A673 (cell line): ENCODE results near the gene AEBP2. TPM values are rescaled to one million over a fixed set of nuclear protein-coding genes. Genes with fewer than 3 reads are reported as not detected.

Source experiments
- BruUV-seq: library from RNA; stranded (reverse); fragments of 400-500 nt; replicated peaks from 2 replicates; lab custom pipeline; 2021; lab: Mats Ljungman, UMichigan
- CTCF ChIA-PET: fragments of 300-600 bp; sonication (Branson Sonifier 250); formaldehyde crosslinking; loops from one replicate; lab custom pipeline; 2022; ENCODE audit warnings: antibody characterized with exemption; lab: Charles Lee
- POLR2A ChIA-PET: fragments of 300-600 bp; sonication (Branson Sonifier 250); formaldehyde crosslinking; loops from one replicate; lab custom pipeline; 2022; ENCODE audit warnings: antibody characterized with exemption; ENCODE audit not compliant: low non-redundant PET; lab: Charles Lee
- DNase-seq: peaks from one replicate; pipeline ENCODE4 v3.0.0-alpha.2; 2015; ENCODE audit warnings: low spot score
- H3K27ac ChIP-seq: fragments of 200-600 bp; sonication (generic); 2 replicates; pipeline ENCODE4 v1.5.1; 2016; ENCODE audit warnings: mixed run types, low read depth, mild to moderate bottlenecking, mixed read lengths, antibody characterized with exemption, low read length; ENCODE audit not compliant: poor library complexity, severe bottlenecking
- H3K27me3 ChIP-seq: fragments of 200-600 bp; sonication (generic); replicated peaks from 2 replicates; pipeline ENCODE4 v1.6.1; 2017; ENCODE audit warnings: mixed run types, low read depth, mild to moderate bottlenecking, mixed read lengths, antibody characterized with exemption, low read length; ENCODE audit not compliant: insufficient read depth, poor library complexity
- H3K36me3 ChIP-seq: fragments of 200-600 bp; sonication (generic); 2 replicates; pipeline ENCODE4 v1.6.1; 2016; ENCODE audit warnings: mixed run types, mild to moderate bottlenecking, mixed read lengths, antibody characterized with exemption, low read length; ENCODE audit not compliant: insufficient read depth, poor library complexity, severe bottlenecking
- H3K4me1 ChIP-seq: fragments of 200-600 bp; sonication (generic); 2 replicates; pipeline ENCODE4 v1.6.1; 2017; ENCODE audit warnings: mixed run types, mild to moderate bottlenecking, mixed read lengths, antibody characterized with exemption, low read length; ENCODE audit not compliant: insufficient read depth, poor library complexity, severe bottlenecking
- H3K4me3 ChIP-seq: fragments of 200-600 bp; sonication (generic); 2 replicates; pipeline ENCODE4 v1.5.1; 2016; ENCODE audit warnings: low read depth, mixed run types, mild to moderate bottlenecking, mixed read lengths, low read length; ENCODE audit not compliant: poor library complexity, severe bottlenecking
- H3K9me3 ChIP-seq: fragments of 200-600 bp; sonication (generic); 2 replicates; pipeline ENCODE4 v1.6.1; 2016; ENCODE audit warnings: mixed run types, low read depth, mild to moderate bottlenecking, mixed read lengths, antibody characterized with exemption, low read length; ENCODE audit not compliant: poor library complexity, severe bottlenecking
- EZH2 ChIP-seq: fragments of 200-600 bp; sonication (generic); IDR thresholded peaks from 2 replicates; pipeline ENCODE4 v1.6.1; 2017; ENCODE audit warnings: borderline replicate concordance, low read depth, mild to moderate bottlenecking, mixed read lengths, antibody characterized with exemption, low read length; ENCODE audit not compliant: poor library complexity, severe bottlenecking
- intact Hi-C: fragments of 100-400 bp; cut with micrococcal nuclease; formaldehyde crosslinking; loops from one replicate; pipeline ENCODE4 v1.10.0; 2022; ENCODE audit not compliant: unreplicated experiment
- total RNA-seq: library from RNA; stranded (reverse); gene quantifications from 2 replicates; pipeline ENCODE4 v1.2.3, GENCODE V29; 2021
- TF ChIP-seq, protein P1 (sequence below): fragments of 300-800, 200-600 bp; sonication (generic); conservative IDR thresholded peaks from 2 replicates; pipeline ENCODE4 v1.5.1; 2017; ENCODE audit warnings: low read depth, mild to moderate bottlenecking, antibody characterized with exemption, low read length, moderate library complexity, mixed read lengths

AEBP2 gene
- total RNA-seq, 1 experiment from 2014 or later, result 47.6 TPM

DNA sequence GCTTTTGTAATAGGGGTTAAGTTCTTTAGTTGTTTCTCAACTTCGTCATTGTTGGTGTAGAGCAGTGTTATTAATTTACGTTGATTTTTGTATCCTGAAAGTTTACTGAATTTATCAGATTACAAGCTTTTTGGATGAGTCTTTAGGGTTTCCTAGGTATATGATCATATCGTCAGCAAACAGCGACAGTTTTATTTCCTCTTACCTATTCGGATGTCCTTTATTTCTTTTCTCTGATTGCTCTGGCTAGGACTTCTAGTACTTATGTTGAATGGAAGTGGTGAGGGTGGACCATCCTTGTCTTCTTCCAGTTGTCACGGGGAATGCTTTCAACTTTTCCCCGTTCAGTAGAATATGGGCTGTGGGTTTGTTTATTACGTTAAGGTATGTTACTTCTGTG, 37.8 kb downstream of the AEBP2 start:
- no peaks in the 10 kb centered on the region for H3K27me3 ChIP-seq
- ChIA-PET POLR2A (no interaction called here), CTCF (no interaction called here)
- no peak overlapping the region for H3K4me3 ChIP-seq
- TF ChIP-seq, protein P1, sequence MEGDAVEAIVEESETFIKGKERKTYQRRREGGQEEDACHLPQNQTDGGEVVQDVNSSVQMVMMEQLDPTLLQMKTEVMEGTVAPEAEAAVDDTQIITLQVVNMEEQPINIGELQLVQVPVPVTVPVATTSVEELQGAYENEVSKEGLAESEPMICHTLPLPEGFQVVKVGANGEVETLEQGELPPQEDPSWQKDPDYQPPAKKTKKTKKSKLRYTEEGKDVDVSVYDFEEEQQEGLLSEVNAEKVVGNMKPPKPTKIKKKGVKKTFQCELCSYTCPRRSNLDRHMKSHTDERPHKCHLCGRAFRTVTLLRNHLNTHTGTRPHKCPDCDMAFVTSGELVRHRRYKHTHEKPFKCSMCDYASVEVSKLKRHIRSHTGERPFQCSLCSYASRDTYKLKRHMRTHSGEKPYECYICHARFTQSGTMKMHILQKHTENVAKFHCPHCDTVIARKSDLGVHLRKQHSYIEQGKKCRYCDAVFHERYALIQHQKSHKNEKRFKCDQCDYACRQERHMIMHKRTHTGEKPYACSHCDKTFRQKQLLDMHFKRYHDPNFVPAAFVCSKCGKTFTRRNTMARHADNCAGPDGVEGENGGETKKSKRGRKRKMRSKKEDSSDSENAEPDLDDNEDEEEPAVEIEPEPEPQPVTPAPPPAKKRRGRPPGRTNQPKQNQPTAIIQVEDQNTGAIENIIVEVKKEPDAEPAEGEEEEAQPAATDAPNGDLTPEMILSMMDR, result no peak
- no peak for TF ChIP-seq EZH2
- H3K36me3 ChIP-seq, result peaks cover 33% of the 10 kb centered on the region
- DNase-seq, result no peak
- intact Hi-C loops, result no loop called here
- H3K27ac ChIP-seq, result no peak overlapping the region
- BruUV-seq, result no TSS peak
- H3K9me3 ChIP-seq, result peaks cover 18% of the 10 kb centered on the region
- no peaks in the 10 kb centered on the region for H3K4me1 ChIP-seq

DNA sequence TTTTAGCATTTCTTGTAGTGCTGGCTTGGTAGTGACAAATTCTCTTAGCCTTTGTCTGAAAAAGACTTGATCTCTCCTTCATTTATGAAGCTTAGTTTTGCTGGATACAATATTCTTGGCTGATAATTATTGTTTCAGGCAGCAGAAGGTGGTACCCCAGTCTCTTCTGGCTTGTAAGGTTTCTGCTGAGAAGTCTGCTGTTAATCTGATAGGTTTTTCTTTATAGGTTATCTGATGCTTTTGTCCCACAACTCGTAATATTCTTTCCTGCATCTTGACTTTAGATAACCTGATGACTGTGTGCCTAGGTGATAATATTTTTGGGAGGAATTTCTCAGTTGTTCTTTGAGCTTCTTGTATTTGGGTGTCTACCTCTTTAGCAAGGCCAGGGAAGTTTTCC, 41.2 kb downstream of the AEBP2 start:
- peaks cover 18% of the 10 kb centered on the region for H3K9me3 ChIP-seq
- peaks cover 19% of the 10 kb centered on the region for H3K36me3 ChIP-seq
- no peaks in the 10 kb centered on the region for H3K27me3 ChIP-seq
- no peak overlapping the region for H3K27ac ChIP-seq
- no TSS peak for BruUV-seq
- peaks cover 15% of the 10 kb centered on the region for H3K4me1 ChIP-seq
- DNase-seq, result no peak
- POLR2A ChIA-PET, result no interaction called here
- H3K4me3 ChIP-seq, result no peak overlapping the region
- CTCF ChIA-PET, result no interaction called here
- TF ChIP-seq, protein P1, result no peak
- no peak for TF ChIP-seq EZH2
- intact Hi-C loops, result no loop called here

DNA sequence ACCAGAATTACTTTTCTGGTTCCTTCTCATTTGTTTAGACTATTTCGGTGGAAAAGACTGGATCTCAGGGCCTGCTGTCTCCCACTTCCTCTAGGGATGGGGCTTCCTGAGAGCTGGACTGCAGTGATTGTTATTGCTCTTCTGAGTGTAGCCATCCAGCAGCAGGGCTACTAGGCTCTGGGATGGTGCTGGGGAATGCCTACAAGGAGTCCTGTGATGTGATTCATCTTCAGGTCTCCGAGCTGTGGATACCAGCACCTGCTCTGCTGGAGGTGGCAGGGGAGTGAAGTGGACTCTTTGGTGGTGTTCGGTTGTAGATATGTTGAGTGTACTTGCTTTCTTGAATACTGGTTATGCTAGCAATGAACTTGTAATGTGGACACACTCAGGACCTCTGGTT, 42.7 kb downstream of the AEBP2 start:
- Histone ChIP-seq H3K36me3 (peaks cover 19% of the 10 kb centered on the region), H3K4me3 (no peak overlapping the region), H3K27ac (no peak overlapping the region), H3K27me3 (no peaks in the 10 kb centered on the region), H3K4me1 (peaks cover 15% of the 10 kb centered on the region), H3K9me3 (peaks cover 18% of the 10 kb centered on the region)
- intact Hi-C loops, result no loop called here
- POLR2A ChIA-PET, result no interaction called here
- no peak for DNase-seq
- no TSS peak for BruUV-seq
- CTCF ChIA-PET, result no interaction called here
- TF ChIP-seq, protein P1, result no peak
- no peak for TF ChIP-seq EZH2
